Stimulated activated CD4-positive, alpha-beta T cell treated with anti-CD3 and anti-CD28 coated beads, Interleukin-4, amount 100 ng/mL, for 24 hours (primary cell): ENCODE measurements around the gene KRTAP5-6.

Experiments used
- DNase-seq: peaks from one replicate; pipeline ENCODE4 v3.0.0-alpha.2; 2020

Gene KRTAP5-6, protein sequence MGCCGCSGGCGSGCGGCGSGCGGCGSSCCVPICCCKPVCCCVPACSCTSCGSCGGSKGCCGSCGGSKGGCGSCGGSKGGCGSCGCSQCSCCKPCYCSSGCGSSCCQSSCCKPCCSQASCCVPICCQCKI

DNA sequence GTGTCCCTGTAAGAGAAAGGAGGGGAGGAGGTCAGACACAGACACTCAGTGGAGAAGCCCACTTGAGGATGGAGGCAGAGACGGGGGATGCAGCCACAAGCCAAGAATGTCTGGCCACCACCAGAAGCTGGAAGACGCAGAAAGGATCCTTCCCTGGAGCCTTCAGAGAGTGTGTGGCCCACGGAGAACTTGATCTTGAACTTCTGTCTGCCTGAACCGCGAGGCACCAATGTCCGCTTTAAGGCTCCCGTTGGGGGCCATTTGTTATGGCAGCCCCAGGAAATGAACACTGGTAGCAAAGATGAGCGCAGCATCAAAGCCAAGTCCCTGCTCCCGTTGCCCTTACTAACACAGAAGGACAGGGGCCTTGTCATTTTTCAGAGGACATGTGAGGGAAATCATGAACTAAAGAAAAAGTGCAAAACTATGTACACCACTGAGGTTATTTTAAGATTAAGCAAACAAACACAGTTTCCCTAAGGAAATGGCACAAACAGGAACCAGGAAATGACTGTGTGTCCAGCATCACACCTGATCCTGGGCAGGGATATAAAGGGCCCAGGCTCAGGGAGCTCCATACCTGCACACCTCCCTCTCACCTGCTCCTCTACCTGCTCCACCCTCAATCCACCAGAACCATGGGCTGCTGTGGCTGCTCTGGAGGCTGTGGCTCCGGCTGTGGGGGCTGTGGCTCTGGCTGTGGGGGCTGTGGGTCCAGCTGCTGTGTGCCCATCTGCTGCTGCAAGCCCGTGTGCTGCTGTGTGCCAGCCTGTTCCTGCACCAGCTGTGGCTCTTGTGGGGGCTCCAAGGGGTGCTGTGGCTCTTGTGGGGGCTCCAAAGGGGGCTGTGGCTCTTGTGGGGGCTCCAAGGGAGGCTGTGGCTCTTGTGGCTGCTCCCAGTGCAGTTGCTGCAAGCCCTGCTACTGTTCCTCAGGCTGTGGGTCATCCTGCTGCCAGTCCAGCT lies at the start of gene KRTAP5-6:
Gene KRTAP5-6 (plus strand): TSS at position 588 of the 963 bp plus-strand sequence. CDS start 51 bp downstream, at position 639.
- DNase-seq: no peak

DNA sequence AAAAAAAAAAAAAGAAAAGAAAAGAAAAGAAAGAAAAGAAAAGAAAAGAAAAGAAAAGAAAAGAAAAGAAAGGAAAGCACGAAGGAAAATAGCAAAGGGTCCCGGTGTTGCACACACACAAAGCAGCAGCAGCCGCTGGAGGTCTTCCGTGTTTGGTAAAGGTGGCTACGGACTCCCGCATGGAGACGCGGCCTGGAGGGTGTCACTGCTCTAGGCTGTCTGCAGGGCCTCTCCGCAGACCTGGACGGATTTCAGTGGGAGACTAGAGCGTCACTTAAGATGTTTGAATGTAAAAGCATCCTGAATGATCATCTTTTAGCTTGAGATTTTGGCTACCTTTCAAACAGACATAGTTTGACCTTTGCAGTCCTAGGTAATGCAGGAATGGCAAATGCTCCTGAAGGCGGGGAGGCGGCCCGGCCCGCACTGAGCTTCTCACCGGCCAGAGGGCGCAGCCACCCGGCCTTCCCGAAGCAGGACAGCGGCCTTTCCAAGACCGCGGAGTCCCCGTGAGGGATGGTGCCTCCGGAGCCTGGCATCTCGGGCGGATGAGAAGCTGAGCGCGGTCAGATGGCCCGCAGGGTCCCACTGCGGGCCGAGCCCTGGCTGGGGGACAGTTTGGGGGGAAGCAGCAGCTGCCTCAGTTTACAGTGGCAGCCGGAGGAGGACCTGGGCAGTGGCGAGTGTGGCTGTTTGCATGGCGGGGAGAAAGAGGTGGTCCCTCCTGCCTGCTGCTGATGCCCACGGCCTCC lies 48.9 kb upstream of the KRTAP5-6 start:
- DNase-seq: no peak

DNA sequence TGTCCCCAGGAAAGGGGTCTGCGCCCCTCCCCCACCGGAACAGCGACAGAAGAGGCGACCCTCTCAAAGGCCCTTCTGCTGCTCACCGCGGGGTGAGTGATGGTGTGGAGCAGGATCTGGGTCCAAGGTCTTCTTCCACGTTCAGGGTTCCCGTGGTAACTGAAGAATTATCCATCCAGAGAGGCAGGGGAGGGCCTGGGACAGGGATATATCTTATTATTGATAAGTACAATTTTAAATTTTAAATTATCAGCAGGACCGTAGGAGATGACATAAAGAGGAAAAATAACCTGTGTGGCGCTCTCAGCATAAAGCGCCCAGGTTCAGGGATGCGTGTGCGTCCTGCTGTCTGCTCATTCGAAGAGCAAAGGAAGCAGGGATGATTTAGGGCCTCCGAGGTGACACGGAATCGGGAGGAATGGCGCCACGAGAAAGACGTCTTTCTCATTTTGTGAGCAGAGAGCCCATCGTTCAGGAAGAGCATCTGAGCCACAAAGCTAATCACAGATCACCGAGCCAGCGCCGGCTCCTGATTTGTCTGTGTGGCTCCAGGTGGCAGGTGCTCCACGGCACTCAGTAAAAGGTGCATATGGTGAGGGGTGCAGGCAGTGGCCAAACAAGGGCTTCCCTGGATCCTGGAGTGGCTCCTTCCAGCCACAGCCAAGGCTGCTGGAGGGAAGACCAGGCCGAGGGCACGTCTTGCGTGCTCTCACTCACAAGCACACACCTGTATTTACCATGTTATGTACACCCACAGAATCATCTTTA lies 48.2 kb upstream of the KRTAP5-6 start:
- no peak for DNase-seq

DNA sequence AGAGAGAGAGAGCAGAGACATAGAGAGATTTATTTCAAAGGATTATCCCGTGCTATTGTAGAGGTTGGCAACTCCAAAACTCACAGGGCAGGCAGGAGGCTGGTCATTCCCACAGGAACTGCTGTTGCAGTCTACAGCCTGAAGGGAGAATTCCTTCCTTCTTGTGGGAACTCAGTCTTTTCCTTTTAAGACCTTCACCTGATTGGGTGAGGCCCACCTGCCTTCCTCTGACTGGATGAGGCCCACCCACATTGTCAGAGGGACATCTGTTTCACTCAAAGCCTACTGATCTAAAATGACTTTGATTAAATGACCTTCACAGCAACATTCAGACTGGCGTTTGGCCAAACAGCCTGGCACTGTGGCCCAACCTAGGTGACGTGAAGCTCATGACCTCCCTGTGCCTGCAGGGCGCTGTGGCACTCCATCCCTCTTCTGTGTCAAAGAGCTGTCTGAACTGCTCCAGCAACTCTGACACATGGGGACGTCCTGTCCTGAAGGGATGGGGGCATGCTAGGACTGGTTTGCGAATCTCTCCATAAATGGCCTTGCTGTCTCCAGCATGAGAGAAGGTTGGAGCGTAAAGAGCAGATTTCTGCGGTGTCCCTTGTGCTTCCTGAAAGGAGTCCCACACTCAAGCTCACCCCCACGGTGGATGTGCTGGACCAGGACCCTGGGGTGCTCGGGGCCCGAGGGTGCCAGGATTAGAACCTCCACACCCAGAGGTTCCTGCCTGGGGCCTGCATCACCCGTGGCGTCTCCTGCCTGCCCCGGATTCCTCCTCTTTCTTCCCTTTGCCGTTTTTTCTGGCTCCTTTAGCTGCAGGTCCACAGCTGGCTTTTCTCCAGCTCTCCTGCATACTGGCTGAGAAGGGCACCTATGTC lies 46.7 kb upstream of the KRTAP5-6 start:
- DNase-seq: no peak

DNA sequence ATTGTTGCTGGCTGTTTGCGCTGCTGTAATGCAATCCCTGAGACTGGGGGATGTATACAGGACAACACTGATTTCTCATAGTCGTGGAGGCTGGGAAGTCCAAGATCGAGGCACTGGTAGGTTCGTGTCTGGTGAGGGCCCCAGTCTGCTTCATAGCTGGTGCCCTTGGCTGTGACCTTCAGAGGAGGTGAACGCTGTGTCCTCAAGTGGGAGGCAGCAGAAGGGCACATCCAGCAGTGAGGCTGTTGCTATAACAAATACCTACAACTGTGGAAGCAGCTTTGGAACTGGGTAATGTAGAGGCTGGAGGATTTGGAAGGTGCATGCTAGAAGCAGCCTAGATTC lies 46.1 kb upstream of the KRTAP5-6 start:
- DNase-seq: no peak

DNA sequence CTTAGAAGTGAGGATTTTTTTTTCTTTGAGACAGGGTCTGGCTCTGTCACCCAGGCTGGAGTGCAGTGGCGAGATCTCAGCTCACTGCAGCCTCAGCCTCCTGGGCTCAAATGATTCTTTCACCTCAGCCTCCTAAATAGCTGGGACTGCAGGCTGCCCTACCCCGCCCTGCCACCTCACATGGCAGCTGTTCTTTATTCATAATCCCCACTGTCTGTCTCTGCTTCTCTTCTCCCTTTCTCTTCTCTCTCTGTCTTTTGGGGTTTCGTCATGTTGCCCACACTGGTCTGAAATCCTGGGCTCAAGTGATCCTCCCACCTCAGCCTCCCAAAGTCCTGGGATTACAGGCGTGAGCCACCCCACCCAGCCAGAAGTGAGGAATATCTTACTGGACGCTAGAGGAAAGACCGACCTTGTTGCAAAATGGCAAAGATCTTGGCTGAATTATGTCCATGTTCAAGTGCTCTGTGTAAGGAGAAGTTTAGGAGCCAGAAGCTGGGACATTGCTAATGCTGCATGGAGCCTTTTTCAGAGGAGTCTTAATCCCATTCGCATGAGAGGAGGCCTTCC lies 45.5 kb upstream of the KRTAP5-6 start:
- DNase-seq: no peak

DNA sequence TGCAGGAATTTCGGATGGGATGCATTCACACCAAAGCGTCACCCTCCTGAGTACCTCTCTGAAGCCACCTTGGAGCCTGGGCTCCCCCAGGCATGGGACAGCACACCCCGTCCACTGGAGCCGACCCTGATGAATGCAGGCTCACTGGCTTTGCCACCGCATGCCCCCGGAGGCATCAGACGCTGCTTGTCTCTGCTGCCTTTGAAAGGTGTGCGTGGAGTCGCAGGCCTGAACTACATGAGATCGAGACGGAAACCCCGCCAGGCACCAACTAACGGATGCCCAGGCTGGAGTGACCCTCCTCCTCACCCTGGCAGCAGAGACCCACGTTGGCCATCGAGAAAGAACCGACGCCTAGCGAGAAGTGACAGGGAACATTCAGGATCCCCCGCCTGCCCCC lies 45.0 kb upstream of the KRTAP5-6 start:
- DNase-seq: no peak

DNA sequence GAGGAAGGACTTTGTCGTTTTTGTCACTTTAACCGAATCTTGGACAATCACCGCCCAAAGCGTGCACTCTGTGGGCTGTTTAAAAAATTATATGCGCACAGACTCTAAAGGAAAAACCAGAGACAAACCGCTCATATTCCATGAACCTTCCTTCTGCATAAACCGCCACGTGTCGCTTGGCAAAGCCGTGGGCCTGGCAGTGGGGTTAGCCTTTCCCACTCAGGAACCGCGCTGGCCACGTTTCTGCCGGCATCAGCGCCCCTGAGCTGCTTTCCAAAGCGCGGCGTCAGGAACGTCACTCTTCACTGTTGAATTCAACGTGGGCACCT lies 44.6 kb upstream of the KRTAP5-6 start:
- DNase-seq: no peak

DNA sequence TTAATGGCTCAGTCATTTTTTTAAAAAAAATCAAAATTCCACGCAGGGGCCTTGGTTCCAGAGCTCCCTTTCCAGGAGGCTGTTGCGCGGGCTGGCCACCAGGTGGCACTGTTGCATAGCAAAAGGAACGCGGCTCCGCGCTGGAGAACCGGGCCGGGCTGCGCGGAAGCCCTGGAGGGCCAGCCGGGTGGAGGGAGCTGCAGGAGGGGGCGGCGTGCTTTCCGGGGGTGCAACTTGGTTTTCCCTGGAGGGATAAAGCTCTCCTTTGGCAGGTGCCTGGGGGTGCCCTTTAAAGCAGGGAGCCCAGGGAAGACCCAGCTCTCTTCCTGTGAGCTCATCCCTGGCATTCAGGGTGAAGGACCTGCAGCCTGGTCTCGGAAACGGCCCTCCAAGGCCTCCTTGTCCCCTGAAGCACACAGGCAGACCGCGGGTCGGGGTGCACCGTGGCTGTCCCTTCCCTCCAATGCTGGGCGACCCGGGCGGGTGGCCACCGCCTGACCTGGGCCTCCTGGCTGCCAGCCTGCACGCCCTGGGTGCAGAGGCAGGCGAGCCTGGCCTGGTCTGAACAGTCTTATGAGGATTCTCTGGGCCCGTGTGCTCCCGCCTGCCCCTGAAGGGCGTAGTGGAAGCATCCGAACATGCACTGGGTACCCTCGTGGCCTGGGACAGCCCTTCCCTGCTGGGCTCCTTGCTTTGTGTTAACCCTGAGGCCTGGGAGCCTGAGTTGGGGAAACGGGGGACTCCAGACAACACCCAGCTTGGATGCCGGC lies 44.0 kb upstream of the KRTAP5-6 start:
- DNase-seq: peak; percentile 82

DNA sequence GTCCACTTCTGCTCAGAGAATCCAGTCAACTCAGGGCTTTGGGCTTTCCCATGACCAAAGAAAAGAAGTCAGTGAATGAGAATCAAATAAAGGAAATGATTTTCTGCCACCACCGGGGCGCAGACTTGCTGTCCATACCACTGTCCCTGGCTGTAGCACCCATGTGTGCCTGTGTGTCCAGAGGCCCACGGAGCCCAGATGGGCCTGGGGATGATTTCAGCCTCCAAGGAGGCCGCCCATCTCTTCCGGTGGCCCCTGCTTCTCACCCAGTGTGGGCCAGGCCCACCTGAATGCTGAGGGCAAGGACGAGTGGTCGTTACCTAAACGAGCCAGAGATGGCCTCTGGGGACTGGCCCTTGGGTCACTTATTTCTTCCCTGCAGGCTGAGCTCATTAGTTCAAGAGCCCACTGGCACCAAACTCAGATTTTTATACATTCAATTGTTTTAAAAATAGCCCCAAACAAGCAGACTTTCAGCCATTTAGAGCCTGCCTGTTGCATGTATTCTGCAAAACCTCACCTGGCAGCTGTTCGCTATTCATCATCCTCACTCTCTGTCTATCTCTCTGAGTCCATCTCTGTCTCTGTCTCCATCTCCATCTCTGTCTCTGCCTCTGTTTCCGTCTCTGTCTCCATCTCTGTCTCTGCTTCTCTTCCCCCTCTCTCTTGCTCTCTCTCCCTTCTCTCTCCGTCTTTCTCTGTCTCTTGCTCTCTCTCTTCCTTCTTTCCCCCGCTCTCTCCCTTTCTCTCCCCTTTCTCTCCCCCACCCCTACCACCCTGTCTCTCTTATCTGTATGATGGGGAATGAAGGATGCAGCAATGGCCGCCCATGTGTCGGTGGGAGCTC lies 43.2 kb upstream of the KRTAP5-6 start:
- DNase-seq: no peak

DNA sequence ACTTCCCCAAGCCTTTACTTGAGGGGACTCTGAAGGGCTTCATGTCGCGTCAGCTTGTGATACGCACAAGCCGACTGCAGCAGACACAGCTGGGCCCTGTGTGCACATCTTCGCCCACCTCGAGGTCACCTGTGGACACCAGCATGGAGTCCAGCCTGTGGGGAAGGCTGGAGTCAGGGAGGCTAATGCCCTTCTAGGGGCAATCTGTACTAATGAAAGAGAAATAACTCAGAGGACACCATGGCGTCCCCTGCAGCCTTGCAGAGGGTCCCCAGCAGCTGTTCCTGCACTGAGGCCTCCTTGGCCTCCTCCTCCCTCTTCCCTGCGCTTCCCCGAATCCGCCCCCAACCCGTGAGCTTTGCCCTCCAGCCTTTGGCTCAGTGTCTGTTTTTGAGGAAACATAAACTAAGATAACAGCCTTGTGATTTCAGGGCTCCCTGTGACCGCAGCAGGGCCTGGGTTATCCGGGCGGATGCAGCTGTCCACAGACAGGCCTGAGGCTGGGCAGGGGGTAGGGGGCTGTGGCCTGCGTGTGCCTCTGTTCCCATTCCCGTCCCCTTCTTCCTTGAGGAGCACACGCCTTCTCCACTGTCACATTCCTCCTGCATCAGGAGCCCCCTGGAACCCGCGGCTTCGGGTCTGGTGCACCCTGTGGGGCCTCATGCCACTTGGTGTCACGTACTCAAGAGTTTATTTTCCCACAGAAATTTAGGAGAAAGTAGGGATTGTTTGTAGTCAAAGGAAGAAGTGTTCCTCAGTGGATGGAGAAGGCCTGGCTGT lies 42.4 kb upstream of the KRTAP5-6 start:
- no peak for DNase-seq

DNA sequence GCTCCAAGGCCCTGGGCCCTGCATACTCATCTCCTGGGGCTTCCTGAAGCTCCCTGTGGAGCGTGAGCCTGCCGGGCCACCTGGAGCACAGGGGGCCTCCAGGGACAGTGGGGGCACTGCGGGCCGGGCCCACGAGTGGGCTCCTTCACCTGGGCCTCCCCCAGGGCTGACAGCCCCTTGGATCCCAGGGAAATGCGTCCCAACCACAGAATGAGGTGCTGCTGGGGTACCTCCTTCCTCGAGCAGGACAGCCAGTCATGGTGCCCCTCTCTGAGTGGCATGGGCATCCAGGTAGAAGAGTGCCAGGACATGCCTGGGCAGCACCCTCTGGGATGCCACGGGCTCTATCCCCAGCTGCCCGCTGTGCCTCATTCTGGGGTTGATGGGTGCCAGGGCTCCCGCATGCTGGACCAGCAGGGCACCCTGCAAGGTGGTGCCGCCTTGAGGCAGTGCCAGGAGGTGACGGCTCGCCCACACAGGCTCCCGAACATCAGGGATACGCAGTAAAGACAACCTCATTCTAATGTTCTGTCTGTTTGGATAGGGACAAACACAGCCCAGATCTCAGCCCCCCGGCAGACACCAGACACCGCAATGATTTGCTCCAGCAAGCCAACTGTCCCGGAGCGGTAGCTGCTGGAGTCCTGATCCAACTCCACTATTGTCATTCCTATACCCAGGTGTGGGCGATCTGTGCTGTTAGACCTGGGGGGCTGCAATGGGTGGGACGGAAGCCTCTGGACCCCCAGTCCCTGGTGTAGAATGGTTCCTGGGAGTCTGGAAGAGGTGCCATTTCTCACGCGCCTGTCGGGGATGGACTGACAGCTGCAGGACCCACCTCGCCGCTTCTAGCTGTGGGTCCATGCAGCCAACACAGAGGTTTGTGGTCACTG lies 41.6 kb upstream of the KRTAP5-6 start:
- DNase-seq: no peak

DNA sequence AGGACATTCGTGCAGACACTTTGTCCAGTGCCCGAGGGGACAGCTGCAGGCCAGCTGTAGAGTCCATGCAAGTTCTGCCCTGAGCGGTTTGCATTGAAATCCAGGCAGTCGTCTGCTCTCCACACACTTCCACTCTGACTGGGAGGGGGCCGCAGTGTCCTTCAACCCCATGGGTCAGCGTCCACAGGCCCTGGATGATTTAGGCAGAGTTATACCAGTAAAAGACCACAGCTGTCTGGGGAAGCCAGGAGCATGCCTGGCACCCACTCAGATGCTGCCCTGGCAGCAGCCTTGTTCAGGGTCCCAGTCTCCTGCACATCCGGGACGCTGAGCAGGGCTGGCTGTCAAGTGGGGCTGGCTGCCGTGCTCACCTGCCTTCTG lies 40.9 kb upstream of the KRTAP5-6 start:
- no peak for DNase-seq

DNA sequence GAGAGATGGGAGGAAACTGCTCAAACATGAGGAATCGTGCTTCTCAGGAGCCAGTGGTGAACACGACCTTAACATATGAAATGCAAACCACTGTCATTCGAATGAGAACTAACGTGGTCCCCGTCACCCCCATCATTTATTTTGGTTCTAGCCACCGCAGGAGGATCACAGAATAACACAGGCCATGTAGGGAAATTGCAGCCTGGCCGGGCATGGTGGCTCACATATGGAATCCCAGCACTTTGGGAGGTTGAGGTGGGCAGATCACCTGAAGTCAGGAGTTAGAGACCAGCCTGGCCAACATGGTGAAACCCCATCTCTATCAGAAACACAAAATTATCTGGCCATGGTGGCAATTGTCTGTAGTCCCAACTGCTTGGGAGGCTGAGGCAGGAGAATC lies 40.3 kb upstream of the KRTAP5-6 start:
- no peak for DNase-seq

DNA sequence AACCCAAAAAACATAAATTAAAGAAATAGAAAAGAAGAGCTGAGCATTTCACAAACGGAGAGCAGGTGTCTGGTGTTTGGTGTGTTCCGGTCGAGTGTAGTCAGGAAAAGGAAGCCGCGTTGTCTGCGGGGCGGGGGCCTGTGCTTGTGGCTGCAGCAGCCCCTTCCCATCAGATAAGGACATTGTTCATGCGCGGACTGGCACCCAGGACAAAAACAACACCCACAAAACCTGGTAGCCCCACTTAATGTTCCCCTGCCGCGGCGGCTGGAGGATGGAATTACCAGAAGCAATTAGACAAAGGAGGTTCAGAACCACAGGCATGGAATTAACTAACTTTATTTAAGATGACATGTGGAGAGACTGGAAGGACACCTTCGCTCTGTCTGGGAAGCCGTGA lies 37.5 kb upstream of the KRTAP5-6 start:
- no peak for DNase-seq

DNA sequence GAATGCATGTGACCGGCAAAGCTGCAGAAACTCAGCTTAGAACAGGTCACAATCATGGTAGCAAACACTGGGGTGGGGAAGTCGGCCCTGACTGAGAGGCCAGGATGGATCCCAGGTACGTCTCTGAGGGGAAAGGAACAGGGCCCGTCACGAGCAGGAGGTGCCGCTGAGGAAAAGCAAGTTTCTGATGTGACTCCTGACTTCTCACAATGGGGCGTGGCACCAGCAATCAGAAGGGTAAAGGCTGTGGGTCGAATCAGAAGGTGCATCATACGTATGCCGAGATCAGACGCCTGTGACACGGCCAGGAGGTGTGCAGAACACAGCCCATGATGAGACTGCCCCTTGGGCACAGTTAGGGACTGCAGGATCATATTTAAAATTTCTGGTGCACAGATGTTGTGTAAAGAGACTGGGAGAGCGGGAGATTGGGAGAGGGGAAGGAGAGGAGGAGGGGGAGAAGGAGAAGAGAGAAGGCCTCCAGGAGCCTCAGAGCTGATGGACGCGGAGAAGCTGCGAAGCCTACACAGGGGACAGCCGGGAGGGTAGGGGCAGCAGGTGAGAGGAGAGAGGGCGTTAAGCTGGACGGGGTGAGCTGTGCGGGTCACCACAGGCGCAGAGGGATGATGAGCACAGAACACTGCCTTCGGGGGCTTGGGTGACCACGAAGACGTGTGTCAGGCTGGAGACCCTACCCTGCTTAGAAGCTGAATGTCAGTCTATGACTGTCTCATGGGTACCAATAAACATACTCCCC lies 36.7 kb upstream of the KRTAP5-6 start:
- DNase-seq: no peak
